Esophagus muscularis mucosa (tissue), 4 donors: ENCODE results near the gene AKAP6. TPM values are rescaled to one million over a fixed set of nuclear protein-coding genes. Genes with fewer than 3 reads are reported as not detected.
A peak's percentile ranks its signal among the peaks of the same experiment; 100 is the strongest.
"Not testable (repeated sequence)": the region's sequence is repeated elsewhere in the genome, so short reads cannot be mapped to it uniquely, and the experiment has no call there.

Source experiments
- DNase-seq: peaks from one replicate; pipeline ENCODE4 v3.0.0-alpha.2; 2017; ENCODE audit errors: extremely low spot score
- H3K27ac ChIP-seq, 4 donors: fragments of 200-600 bp; sonication (generic); replicated peaks in 1 of 4; 1 replicate in 3 of 4; 2 replicates in 1 of 4; pipeline ENCODE4 v1.5.1; 2016 to 2019; ENCODE audit warnings: mild to moderate bottlenecking in 1 of 4
- H3K27me3 ChIP-seq, 4 donors: fragments of 200-600 bp; sonication (generic); one replicate each; pipeline versions ENCODE4 v1.5.1 to v1.6.0; 2016 to 2019
- H3K36me3 ChIP-seq, 4 donors: fragments of 200-600 bp; sonication (generic); one replicate each; pipeline ENCODE4 v1.5.1; 2016 to 2019
- H3K4me1 ChIP-seq, 4 donors: fragments of 200-600 bp; sonication (generic); one replicate each; pipeline ENCODE4 v1.5.1; 2016 to 2019
- H3K4me3 ChIP-seq, 4 donors: fragments of 200-600 bp; sonication (generic); 1 replicate in 2 of 4; 2 replicates in 2 of 4; pipeline ENCODE4 v1.5.1; 2016 to 2019; ENCODE audit warnings: mild to moderate bottlenecking in 4 of 4, moderate library complexity in 1 of 4
- H3K9me3 ChIP-seq, 4 donors: fragments of 200-600 bp; sonication (generic); 1 replicate in 3 of 4; 2 replicates in 1 of 4; pipeline ENCODE4 v1.5.1; 2016 to 2019
- EP300 ChIP-seq: sonication (generic); formaldehyde crosslinking; IDR thresholded peaks from one replicate; pipeline ENCODE4 v1.6.1; 2017; ENCODE audit warnings: antibody characterized with exemption
- POLR2A ChIP-seq: fragments of 450-650 bp; IDR thresholded peaks from one replicate; pipeline ENCODE4 v1.6.1; 2017; ENCODE audit warnings: antibody characterized with exemption, moderate library complexity, mild to moderate bottlenecking, low read depth
- POLR2AphosphoS5 ChIP-seq, 2 donors: sonication (generic); formaldehyde crosslinking; IDR thresholded peaks; one replicate each; pipeline ENCODE4 v1.6.1; 2017; ENCODE audit warnings: antibody characterized with exemption in 2 of 2
- WGBS: methylation state at CpG from one replicate; pipeline ENCODE4 v1.1.5; 2018; 5-methylcytosine and 5-hydroxymethylcytosine counted together
- intact Hi-C: fragments of 100-400 bp; cut with DNase I; formaldehyde crosslinking; loops from one replicate; pipeline ENCODE4 v1.15.1; 2023
- total RNA-seq, 4 donors: library from RNA; depleted of rRNA; stranded (reverse); fragments of >200 nt; gene quantifications; one replicate each; pipeline versions ENCODE4 v1.1.0 to v1.2.1, GENCODE V29; 2016
- TF ChIP-seq, protein P1 (sequence below), 3 experiments: fragments of 200-600 bp in 2 of 3; fragments of 450-650 bp in 1 of 3; sonication (generic) in 2 of 3; IDR thresholded peaks; one replicate each; pipeline ENCODE4 v1.5.1; 2017 to 2019; ENCODE audit warnings: antibody characterized with exemption in 3 of 3, mild to moderate bottlenecking in 2 of 3, moderate library complexity in 1 of 3

The AKAP6 gene
- total RNA-seq, 4 donors from 2014 or later, result 21.3 to 38.6 (median 31.5) TPM

DNA sequence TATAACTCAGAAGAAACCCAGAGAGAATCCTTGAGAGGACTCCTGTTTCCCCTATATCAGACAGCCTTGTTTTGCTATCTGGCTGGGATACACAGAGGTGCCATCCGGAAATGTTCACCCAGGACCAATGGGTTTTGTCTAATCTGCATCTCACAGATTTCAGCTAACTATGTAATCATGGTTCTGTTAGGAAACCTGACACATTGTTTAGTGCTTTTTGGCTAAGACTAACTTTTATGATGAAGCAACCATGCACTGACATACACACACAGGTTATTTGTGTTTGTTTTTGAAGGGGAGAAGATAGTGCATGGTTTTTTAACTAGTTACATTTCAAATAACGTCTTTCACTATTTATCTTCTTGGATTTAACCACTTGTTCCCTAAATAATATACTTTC lies 245.2 kb downstream of the AKAP6 start:
- H3K4me1 ChIP-seq, result peaks cover 16 to 36% (median 30%) of the 10 kb centered on the region in 4 donors
- no peaks in the 10 kb centered on the region for H3K27me3 ChIP-seq
- no peak overlapping the region for H3K4me3 ChIP-seq
- WGBS, result 68% methylated on average over 2 of the region's 2 CpGs
- no peaks in the 10 kb centered on the region for H3K36me3 ChIP-seq
- intact Hi-C loops, result loop anchor here (10.0 kb wide), 1 partner anchor 421 kb away; no protein-coding TSS in a partner anchor
- no peaks in the 10 kb centered on the region for H3K9me3 ChIP-seq
- TF ChIP-seq, protein P1, sequence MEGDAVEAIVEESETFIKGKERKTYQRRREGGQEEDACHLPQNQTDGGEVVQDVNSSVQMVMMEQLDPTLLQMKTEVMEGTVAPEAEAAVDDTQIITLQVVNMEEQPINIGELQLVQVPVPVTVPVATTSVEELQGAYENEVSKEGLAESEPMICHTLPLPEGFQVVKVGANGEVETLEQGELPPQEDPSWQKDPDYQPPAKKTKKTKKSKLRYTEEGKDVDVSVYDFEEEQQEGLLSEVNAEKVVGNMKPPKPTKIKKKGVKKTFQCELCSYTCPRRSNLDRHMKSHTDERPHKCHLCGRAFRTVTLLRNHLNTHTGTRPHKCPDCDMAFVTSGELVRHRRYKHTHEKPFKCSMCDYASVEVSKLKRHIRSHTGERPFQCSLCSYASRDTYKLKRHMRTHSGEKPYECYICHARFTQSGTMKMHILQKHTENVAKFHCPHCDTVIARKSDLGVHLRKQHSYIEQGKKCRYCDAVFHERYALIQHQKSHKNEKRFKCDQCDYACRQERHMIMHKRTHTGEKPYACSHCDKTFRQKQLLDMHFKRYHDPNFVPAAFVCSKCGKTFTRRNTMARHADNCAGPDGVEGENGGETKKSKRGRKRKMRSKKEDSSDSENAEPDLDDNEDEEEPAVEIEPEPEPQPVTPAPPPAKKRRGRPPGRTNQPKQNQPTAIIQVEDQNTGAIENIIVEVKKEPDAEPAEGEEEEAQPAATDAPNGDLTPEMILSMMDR (IDR thresholded peaks at IDR 0.05), result no peak
- TF ChIP-seq POLR2AphosphoS5 (IDR thresholded peaks at IDR 0.05) (no peak), POLR2A (no peak), EP300 (no peak)
- no peak for DNase-seq
- peak overlapping the region; percentile 15 to 45 (median 32) for H3K27ac ChIP-seq

DNA sequence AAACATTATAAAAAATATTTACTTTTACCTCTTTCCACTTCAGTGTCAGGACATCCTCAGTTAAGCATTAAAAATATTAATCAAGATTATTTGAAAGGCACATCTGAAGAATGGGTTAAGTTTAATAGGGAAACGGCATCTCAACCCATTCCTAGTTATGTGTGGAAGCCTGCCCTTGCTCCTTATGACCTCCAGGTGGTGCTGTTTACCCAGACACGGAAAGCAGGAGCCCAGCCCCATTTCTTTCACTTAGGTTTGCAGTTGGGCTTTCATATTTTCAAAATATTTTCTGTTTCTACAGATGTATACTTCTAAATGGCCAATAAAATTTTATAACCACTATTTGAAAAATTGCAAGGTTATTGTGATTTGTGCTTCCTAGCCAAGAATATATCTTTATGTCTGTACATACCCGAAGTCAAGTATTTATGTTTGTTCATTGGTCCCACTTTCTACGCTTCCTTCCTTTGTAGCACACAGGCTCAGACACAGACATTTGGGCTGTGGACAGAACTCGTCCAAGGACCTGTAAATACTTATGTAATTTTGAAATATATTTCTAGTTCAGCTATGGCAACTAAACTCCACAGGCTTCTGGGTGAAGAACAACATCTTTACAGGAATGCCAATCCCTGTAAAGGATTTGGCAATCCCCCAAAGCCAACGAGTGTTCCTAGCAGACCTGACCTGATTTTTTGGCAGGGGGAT lies 247.1 kb downstream of the AKAP6 start:
- H3K9me3 ChIP-seq, result no peaks in the 10 kb centered on the region
- peak overlapping the region; percentile 29 to 42 (median 37) for H3K4me3 ChIP-seq
- TF ChIP-seq, protein P1 (IDR thresholded peaks at IDR 0.05), result peak; percentile 93 to 98 (median 93)
- TF ChIP-seq EP300 (no peak), POLR2AphosphoS5 (IDR thresholded peaks at IDR 0.05) (peak in 1 of 2 donors; percentile 9)
- 7% methylated on average over 6 of the region's 6 CpGs for WGBS
- no peaks in the 10 kb centered on the region for H3K36me3 ChIP-seq
- no peaks in the 10 kb centered on the region for H3K27me3 ChIP-seq
- intact Hi-C loops, result loop anchor here (2.0 to 10.0 kb wide), 4 partner anchors 136 to 1217 kb away; partner anchors contain the start of gene NPAS3
- peak overlapping the region in 2 of 4 donors; percentile 8 to 10 for H3K27ac ChIP-seq
- no peak for DNase-seq
- H3K4me1 ChIP-seq, result peaks cover 16 to 34% (median 29%) of the 10 kb centered on the region in 4 donors

DNA sequence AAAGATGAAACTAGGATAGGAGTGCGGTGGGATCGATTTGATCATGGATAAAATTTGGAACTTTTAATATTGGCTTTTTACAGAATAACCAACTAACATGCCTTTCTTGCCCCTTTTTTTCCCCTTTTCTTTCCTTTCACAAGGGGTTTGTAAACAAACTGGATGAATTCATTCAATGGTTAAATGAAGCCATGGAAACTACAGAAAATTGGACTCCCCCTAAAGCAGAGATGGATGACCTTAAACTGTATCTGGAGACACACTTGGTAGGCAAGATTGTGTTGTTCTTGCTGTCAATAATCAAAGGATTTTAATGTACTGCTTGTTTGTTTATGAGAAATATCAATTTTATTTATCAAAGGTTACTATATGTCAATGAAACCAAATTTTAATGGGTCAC lies 247.9 kb downstream of the AKAP6 start:
- H3K9me3 ChIP-seq, result no peaks in the 10 kb centered on the region
- peaks cover 16 to 28% (median 23%) of the 10 kb centered on the region in 4 donors for H3K4me1 ChIP-seq
- 81% methylated on average over 2 of the region's 2 CpGs for WGBS
- H3K4me3 ChIP-seq, result no peak overlapping the region
- no peak overlapping the region for H3K27ac ChIP-seq
- no peak for DNase-seq
- no peaks in the 10 kb centered on the region for H3K36me3 ChIP-seq
- no peak for TF ChIP-seq POLR2AphosphoS5 (IDR thresholded peaks at IDR 0.05)
- TF ChIP-seq POLR2A, result no peak
- TF ChIP-seq EP300, result no peak
- TF ChIP-seq, protein P1 (IDR thresholded peaks at IDR 0.05), result no peak
- intact Hi-C loops, result loop anchor here (2.0 to 10.0 kb wide), 4 partner anchors 135 to 1216 kb away; partner anchors contain the start of gene NPAS3
- no peaks in the 10 kb centered on the region for H3K27me3 ChIP-seq

DNA sequence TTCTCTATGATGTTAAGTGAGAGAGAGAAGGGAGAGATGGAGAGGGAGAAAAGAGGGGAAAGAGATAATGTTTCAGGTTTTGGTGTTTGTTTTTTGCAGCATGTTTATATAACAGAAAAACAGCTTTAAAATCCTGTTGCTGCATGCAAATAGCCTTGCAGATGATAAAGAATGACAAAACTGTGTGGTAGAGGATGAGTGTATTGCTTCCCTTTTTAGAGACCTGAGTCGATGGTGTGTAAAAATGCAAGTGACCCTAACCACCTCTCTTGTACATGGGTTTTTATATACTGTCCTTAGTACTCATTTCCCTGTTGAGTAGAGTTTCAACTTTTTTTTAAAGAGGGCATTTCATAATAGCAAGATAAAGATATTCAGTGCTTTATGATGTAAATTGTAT lies 249.1 kb downstream of the AKAP6 start:
- H3K4me3 ChIP-seq, result no peak overlapping the region
- H3K36me3 ChIP-seq, result no peaks in the 10 kb centered on the region
- H3K27me3 ChIP-seq, result no peaks in the 10 kb centered on the region
- 65% methylated on average over 1 of the region's 1 CpG for WGBS
- TF ChIP-seq EP300, result no peak
- no peak for TF ChIP-seq POLR2A
- TF ChIP-seq POLR2AphosphoS5 (IDR thresholded peaks at IDR 0.05), result no peak
- TF ChIP-seq, protein P1 (IDR thresholded peaks at IDR 0.05), result no peak
- H3K9me3 ChIP-seq, result no peaks in the 10 kb centered on the region
- H3K27ac ChIP-seq, result no peak overlapping the region
- peaks cover 8 to 16% (median 12%) of the 10 kb centered on the region in 4 donors for H3K4me1 ChIP-seq
- intact Hi-C loops, result loop anchor here (5.0 to 10.0 kb wide), 2 partner anchors 134 to 417 kb away; no protein-coding TSS in a partner anchor
- DNase-seq, result no peak

DNA sequence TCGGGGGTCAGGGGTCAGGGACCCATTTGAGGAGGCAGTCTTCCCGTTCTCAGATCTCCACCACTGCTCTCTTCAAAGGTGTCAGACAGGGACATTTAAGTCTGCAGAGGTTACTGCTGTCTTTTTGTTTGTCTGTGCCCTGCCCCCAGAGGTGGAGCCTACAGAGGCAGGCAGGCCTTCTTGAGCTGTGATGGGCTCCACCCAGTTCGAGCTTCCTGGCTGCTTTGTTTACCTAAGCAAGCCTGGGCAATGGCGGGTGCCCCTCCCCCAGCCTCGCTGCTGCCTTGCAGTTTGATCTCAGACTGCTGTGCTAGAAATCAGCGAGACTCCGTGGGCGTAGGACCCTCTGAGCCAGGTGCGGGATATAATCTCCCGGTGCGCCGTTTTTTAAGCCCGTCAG lies 254.3 kb downstream of the AKAP6 start:
- intact Hi-C loops, DNase-seq, H3K9me3 ChIP-seq, H3K4me1 ChIP-seq, H3K27me3 ChIP-seq, H3K36me3 ChIP-seq, H3K4me3 ChIP-seq, H3K27ac ChIP-seq: not testable (repeated sequence)
- WGBS, result 96% methylated on average over 11 of the region's 13 CpGs
